ENCODE measurements around the gene RPL28. TPM values are rescaled to one million over a fixed set of nuclear protein-coding genes. Genes with fewer than 3 reads are reported as not detected.

Gene RPL28
- total RNA-seq, 1 experiment from 2014 or later = 2,816 TPM

- CTCF ChIA-PET = interaction anchor here (0.7 to 1.4 kb wide), 2 partner anchors 58 to 145 kb away, joined by 3 to 6 read pairs; no protein-coding TSS in a partner anchor
Measured at GRCh38 chr19:55358943-55359908, 26.5 kb upstream of the RPL28 start.

GRCh38 chr19:55360902-55361301 lies 24.8 kb upstream of the RPL28 start:
- Mint-ChIP-seq H3K36me3 (ENCODE audit: insufficient read depth, unreplicated experiment) (no peaks in the 10 kb centered on the region), H3K9me3 (ENCODE audit: unreplicated experiment) (no peaks in the 10 kb centered on the region), H3K27ac (ENCODE audit: low read depth, unreplicated experiment) (no peak overlapping the region), H3K4me1 (ENCODE audit: insufficient read depth, unreplicated experiment) (no peaks in the 10 kb centered on the region), H3K4me3 (ENCODE audit: unreplicated experiment) (no peak overlapping the region), H3K27me3 (ENCODE audit: insufficient read depth, unreplicated experiment) (peaks cover 13% of the 10 kb centered on the region)
- TF ChIP-seq, protein P1, sequence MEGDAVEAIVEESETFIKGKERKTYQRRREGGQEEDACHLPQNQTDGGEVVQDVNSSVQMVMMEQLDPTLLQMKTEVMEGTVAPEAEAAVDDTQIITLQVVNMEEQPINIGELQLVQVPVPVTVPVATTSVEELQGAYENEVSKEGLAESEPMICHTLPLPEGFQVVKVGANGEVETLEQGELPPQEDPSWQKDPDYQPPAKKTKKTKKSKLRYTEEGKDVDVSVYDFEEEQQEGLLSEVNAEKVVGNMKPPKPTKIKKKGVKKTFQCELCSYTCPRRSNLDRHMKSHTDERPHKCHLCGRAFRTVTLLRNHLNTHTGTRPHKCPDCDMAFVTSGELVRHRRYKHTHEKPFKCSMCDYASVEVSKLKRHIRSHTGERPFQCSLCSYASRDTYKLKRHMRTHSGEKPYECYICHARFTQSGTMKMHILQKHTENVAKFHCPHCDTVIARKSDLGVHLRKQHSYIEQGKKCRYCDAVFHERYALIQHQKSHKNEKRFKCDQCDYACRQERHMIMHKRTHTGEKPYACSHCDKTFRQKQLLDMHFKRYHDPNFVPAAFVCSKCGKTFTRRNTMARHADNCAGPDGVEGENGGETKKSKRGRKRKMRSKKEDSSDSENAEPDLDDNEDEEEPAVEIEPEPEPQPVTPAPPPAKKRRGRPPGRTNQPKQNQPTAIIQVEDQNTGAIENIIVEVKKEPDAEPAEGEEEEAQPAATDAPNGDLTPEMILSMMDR (IDR thresholded peaks at IDR 0.05; ENCODE audit: unreplicated experiment) = no peak
- no TSS peak for BruUV-seq (replicated peaks)
- CTCF ChIA-PET = interaction anchor here (0.8 kb wide), 1 partner anchor 60 kb away, joined by 4 read pairs; no protein-coding TSS in a partner anchor
- intact Hi-C loops (cut with micrococcal nuclease) = no loop called here
- POLR2A ChIA-PET = interaction anchor here (1.2 kb wide), 1 partner anchor 22 kb away, joined by 3 read pairs; no protein-coding TSS in a partner anchor
- no peak for DNase-seq (ENCODE audit: unreplicated experiment)

More at GRCh38 chr19:55358943-55359908, 26.5 kb upstream of the RPL28 start:
- BruUV-seq (replicated peaks) = no TSS peak
- H3K9me3 Mint-ChIP-seq (ENCODE audit: unreplicated experiment) = no peaks in the 10 kb centered on the region
- no peak overlapping the region for H3K4me3 Mint-ChIP-seq (ENCODE audit: unreplicated experiment)
- POLR2A ChIA-PET = interaction anchor here (1.0 to 1.6 kb wide), 3 partner anchors 14 to 100 kb away, joined by 3 to 6 read pairs (median 3); partner anchors contain the start of gene PPP6R1
- no peaks in the 10 kb centered on the region for H3K36me3 Mint-ChIP-seq (ENCODE audit: insufficient read depth, unreplicated experiment)
- H3K27me3 Mint-ChIP-seq (ENCODE audit: insufficient read depth, unreplicated experiment) = peaks cover 13% of the 10 kb centered on the region
- TF ChIP-seq, protein P1 (IDR thresholded peaks at IDR 0.05; ENCODE audit: unreplicated experiment) = no peak
- peak; percentile 90 for DNase-seq (ENCODE audit: unreplicated experiment)
- intact Hi-C loops (cut with micrococcal nuclease) = no loop called here
- no peak overlapping the region for H3K27ac Mint-ChIP-seq (ENCODE audit: low read depth, unreplicated experiment)
- no peaks in the 10 kb centered on the region for H3K4me1 Mint-ChIP-seq (ENCODE audit: insufficient read depth, unreplicated experiment)

GRCh38 chr19:55362174-55362989 lies 23.4 kb upstream of the RPL28 start:
- Mint-ChIP-seq H3K27ac (ENCODE audit: low read depth, unreplicated experiment) (no peak overlapping the region), H3K36me3 (ENCODE audit: insufficient read depth, unreplicated experiment) (no peaks in the 10 kb centered on the region), H3K4me3 (ENCODE audit: unreplicated experiment) (no peak overlapping the region), H3K9me3 (ENCODE audit: unreplicated experiment) (no peaks in the 10 kb centered on the region), H3K4me1 (ENCODE audit: insufficient read depth, unreplicated experiment) (no peaks in the 10 kb centered on the region), H3K27me3 (ENCODE audit: insufficient read depth, unreplicated experiment) (peaks cover 5% of the 10 kb centered on the region)
- ChIA-PET POLR2A (interaction anchor here (1.0 to 1.2 kb wide), 3 partner anchors 9 to 25 kb away, joined by 3 to 6 read pairs (median 3); no protein-coding TSS in a partner anchor), CTCF (no interaction called here)
- no peak for DNase-seq (ENCODE audit: unreplicated experiment)
- intact Hi-C loops (cut with micrococcal nuclease) = no loop called here
- no TSS peak for BruUV-seq (replicated peaks)
- TF ChIP-seq, protein P1 (IDR thresholded peaks at IDR 0.05; ENCODE audit: unreplicated experiment) = no peak
